GM23248 (cell line): Measurements from ENCODE around the gene HDAC10. TPM values are rescaled to one million over a fixed set of nuclear protein-coding genes. Genes with fewer than 3 reads are reported as not detected.

Source experiments
- DNase-seq: peaks from one replicate; pipeline ENCODE4 v3.0.0-alpha.2; 2015
- H2AFZ ChIP-seq: fragments of 200-600 bp; sonication (generic); 2 replicates; pipeline ENCODE4 v1.6.1; 2016; ENCODE audit warnings: antibody characterized with exemption
- H3F3A ChIP-seq: fragments of 200-600 bp; sonication (generic); 2 replicates; pipeline ENCODE4 v1.6.1; 2016; ENCODE audit warnings: mild to moderate bottlenecking, antibody characterized with exemption, mixed run types; ENCODE audit not compliant: insufficient read depth
- H3K27ac ChIP-seq: fragments of 200-600 bp; sonication (generic); 2 replicates; pipeline ENCODE4 v1.5.1; 2016; ENCODE audit warnings: mild to moderate bottlenecking
- H3K27me3 ChIP-seq: fragments of 200-600 bp; sonication (generic); replicated peaks from 2 replicates; pipeline ENCODE4 v1.6.1; 2016; ENCODE audit warnings: mild to moderate bottlenecking; ENCODE audit not compliant: insufficient read depth
- H3K36me3 ChIP-seq: fragments of 200-600 bp; sonication (generic); 2 replicates; pipeline ENCODE4 v1.6.1; 2016; ENCODE audit warnings: low read depth, mild to moderate bottlenecking
- H3K4me1 ChIP-seq: fragments of 200-600 bp; sonication (generic); 2 replicates; pipeline ENCODE4 v1.6.1; 2016; ENCODE audit warnings: mild to moderate bottlenecking; ENCODE audit not compliant: insufficient read depth
- H3K4me2 ChIP-seq: fragments of 200-600 bp; sonication (generic); one replicate; pipeline ENCODE4 v1.6.1; 2016; ENCODE audit warnings: mild to moderate bottlenecking; ENCODE audit not compliant: unreplicated experiment
- H3K4me3 ChIP-seq: fragments of 200-600 bp; sonication (generic); 2 replicates; pipeline ENCODE4 v1.5.1; 2016; ENCODE audit warnings: mild to moderate bottlenecking
- H3K79me2 ChIP-seq: fragments of 200-600 bp; sonication (generic); 2 replicates; pipeline ENCODE4 v1.6.1; 2016; ENCODE audit warnings: mild to moderate bottlenecking; ENCODE audit not compliant: insufficient read depth
- H3K9ac ChIP-seq: fragments of 200-600 bp; sonication (generic); 2 replicates; pipeline ENCODE4 v1.6.1; 2016; ENCODE audit warnings: mild to moderate bottlenecking
- H3K9me2 ChIP-seq: fragments of 200-600 bp; sonication (generic); 2 replicates; pipeline ENCODE4 v1.6.1; 2016; ENCODE audit warnings: mixed run types, mild to moderate bottlenecking, moderate library complexity; ENCODE audit not compliant: insufficient read depth
- H3K9me3 ChIP-seq: fragments of 200-600 bp; sonication (generic); one replicate; pipeline ENCODE4 v1.6.1; 2017; ENCODE audit warnings: low read depth
- H4K20me1 ChIP-seq: fragments of 200-600 bp; sonication (generic); 2 replicates; pipeline ENCODE4 v1.6.0; 2016; ENCODE audit not compliant: insufficient read depth
- EZH2 ChIP-seq: fragments of 200-600 bp; sonication (generic); IDR thresholded peaks from 2 replicates; pipeline ENCODE4 v1.6.1; 2018; ENCODE audit warnings: antibody characterized with exemption, mild to moderate bottlenecking; ENCODE audit not compliant: insufficient read depth, poor library complexity, severe bottlenecking
- EZH2phosphoT487 ChIP-seq: fragments of 200-600 bp; sonication (generic); IDR thresholded peaks from 2 replicates; pipeline ENCODE4 v1.6.1; 2018; ENCODE audit warnings: antibody characterized with exemption, moderate library complexity, mild to moderate bottlenecking, low read depth; ENCODE audit not compliant: insufficient read depth
- WGBS, 2 experiments: methylation state at CpG; one replicate each; pipeline ENCODE4 v1.1.6; 2015 to 2017; ENCODE audit warnings: low lambda C conversion rate in 2 of 2, low coverage in 1 of 2; ENCODE audit errors: missing lambda C conversion rate in 2 of 2; 5-methylcytosine and 5-hydroxymethylcytosine counted together
- in situ Hi-C: fragments of 300-500 bp; cut with MboI; formaldehyde crosslinking; loops from 2 replicates; pipeline ENCODE4 v1.15.0; 2020
- polyA plus RNA-seq: library from polyadenylated mRNA; unstranded; fragments of >200 nt; fragmentation: Nextera tagmentation; extraction: Ambion mirVana; gene quantifications from 2 replicates; pipeline ENCODE4 v1.2.1, GENCODE V29; 2016
- total RNA-seq: library from RNA; depleted of rRNA; stranded (reverse); fragments of >200 nt; shearing (Covaris generic); gene quantifications from 2 replicates; pipeline ENCODE4 v1.2.3, GENCODE V29; 2014

HDAC10 gene
- total and polyA plus RNA-seq, 2 experiments from 2014 or later = 6.6 to 16.8 TPM

DNA sequence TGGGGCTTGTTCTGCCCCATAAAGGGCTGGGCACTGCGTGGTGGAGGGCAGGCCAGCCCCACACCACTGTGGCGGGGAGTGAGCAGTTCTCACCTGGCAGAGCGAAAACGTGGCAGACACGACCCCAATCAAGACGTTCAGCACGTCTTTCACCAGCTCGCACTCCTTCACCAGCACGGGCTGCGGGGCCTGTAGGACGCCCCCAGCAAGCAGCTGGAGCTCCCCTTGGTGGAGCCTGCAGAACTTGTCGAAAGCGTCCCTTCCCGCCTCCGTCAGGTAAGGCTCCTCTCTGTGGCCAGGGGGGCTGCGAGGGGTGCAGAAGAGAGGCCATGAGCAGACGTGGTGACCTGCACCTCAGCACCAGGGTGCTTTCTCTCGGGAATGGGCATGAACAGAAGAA lies 17.8 kb downstream of the HDAC10 start:
- Histone ChIP-seq H3K79me2 (peaks cover 39% of the 10 kb centered on the region), H3K27ac (no peak overlapping the region), H3K9me2 (no peaks in the 10 kb centered on the region), H3K9me3 (no peaks in the 10 kb centered on the region), H3K4me2 (no peak overlapping the region), H3K4me1 (no peaks in the 10 kb centered on the region), H3F3A (no peaks in the 10 kb centered on the region), H3K36me3 (no peaks in the 10 kb centered on the region), H2AFZ (no peak overlapping the region), H3K9ac (no peak overlapping the region), H3K27me3 (no peaks in the 10 kb centered on the region), H4K20me1 (no peaks in the 10 kb centered on the region), H3K4me3 (no peak overlapping the region)
- 91% methylated on average over 18 of the region's 18 CpGs for WGBS, 2 experiments
- in situ Hi-C loops = no loop called here
- TF ChIP-seq EZH2phosphoT487 (no peak), EZH2 (no peak)
- DNase-seq = no peak

DNA sequence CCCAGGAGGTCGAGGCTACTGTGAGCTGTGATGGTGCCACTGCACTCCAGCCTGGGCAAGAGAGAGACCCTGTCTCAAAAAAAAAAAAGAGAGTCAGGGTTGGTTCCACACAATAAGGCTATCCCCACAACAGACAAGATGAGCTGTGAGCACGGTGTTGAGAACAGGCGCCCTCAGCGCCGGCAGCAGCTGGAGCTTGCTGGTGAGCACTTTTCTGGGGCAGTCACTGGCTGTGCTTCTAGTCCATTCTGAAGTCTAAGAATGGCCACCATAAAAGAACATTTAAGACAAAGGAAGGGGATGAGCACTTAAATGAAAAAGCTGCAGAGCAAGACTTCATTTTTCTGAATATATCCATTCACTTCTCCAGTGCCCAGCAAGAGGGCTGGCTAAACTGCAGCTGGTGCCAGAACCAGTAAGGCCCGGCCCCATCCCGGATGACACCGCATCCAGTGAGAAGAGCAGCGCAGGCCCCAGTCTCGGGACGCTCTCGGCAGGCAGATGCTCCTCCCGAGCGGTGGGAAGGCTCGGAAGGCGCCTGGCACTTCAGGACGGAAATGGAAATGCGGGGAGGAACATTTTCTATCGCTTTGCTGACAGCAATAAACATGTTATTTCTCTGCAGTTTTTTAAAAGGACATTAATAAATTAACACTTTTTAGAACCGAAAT lies 18.4 kb downstream of the HDAC10 start:
- H4K20me1 ChIP-seq = no peaks in the 10 kb centered on the region
- WGBS, 2 experiments = 88 to 89% methylated on average over 20 of the region's 20 CpGs
- no peaks in the 10 kb centered on the region for H3K27me3 ChIP-seq
- no peak overlapping the region for H3K4me3 ChIP-seq
- H3K36me3 ChIP-seq = no peaks in the 10 kb centered on the region
- no peak for DNase-seq
- H3K79me2 ChIP-seq = peaks cover 35% of the 10 kb centered on the region
- no peaks in the 10 kb centered on the region for H3K9me3 ChIP-seq
- H2AFZ ChIP-seq = no peak overlapping the region
- H3K9ac ChIP-seq = no peak overlapping the region
- H3K9me2 ChIP-seq = no peaks in the 10 kb centered on the region
- H3K27ac ChIP-seq = no peak overlapping the region
- in situ Hi-C loops = no loop called here
- TF ChIP-seq EZH2 (no peak), EZH2phosphoT487 (no peak)
- H3K4me1 ChIP-seq = no peaks in the 10 kb centered on the region
- no peaks in the 10 kb centered on the region for H3F3A ChIP-seq
- no peak overlapping the region for H3K4me2 ChIP-seq

DNA sequence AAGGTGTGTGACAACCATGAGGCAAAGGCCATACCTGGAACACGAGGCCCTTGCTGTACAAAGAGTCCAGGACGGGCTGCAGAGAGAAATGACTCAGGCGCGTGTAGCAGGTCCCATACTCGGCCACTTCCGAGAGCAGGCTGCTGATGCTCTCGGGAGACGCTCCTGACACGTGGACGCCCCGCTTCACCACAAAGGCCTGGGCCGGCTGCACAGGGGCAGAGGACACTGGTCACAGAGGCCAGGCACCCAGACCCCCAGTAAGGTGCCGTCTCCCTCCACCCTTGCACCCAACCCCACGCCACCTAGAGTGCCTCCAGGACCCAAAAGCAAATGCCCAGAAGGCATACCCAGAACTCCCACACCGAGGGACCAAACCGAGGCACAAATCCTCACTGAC lies 21.7 kb downstream of the HDAC10 start:
- H3K9me2 ChIP-seq = no peaks in the 10 kb centered on the region
- H3K4me1 ChIP-seq = no peaks in the 10 kb centered on the region
- no peak overlapping the region for H3K9ac ChIP-seq
- H3K27me3 ChIP-seq = no peaks in the 10 kb centered on the region
- no peak overlapping the region for H3K4me3 ChIP-seq
- H3K79me2 ChIP-seq = peaks cover 5% of the 10 kb centered on the region; the same call in 1 of the 2 replicates
- H3K36me3 ChIP-seq = no peaks in the 10 kb centered on the region; the same call in 1 of the 2 replicates
- no peak overlapping the region for H3K4me2 ChIP-seq
- H3K27ac ChIP-seq = no peak overlapping the region
- in situ Hi-C loops = no loop called here
- no peaks in the 10 kb centered on the region for H3K9me3 ChIP-seq
- no peak for DNase-seq
- no peaks in the 10 kb centered on the region for H4K20me1 ChIP-seq
- WGBS, 2 experiments = 87 to 93% methylated on average over 16 of the region's 16 CpGs
- TF ChIP-seq EZH2 (no peak), EZH2phosphoT487 (no peak)
- no peaks in the 10 kb centered on the region for H3F3A ChIP-seq
- no peak overlapping the region for H2AFZ ChIP-seq

DNA sequence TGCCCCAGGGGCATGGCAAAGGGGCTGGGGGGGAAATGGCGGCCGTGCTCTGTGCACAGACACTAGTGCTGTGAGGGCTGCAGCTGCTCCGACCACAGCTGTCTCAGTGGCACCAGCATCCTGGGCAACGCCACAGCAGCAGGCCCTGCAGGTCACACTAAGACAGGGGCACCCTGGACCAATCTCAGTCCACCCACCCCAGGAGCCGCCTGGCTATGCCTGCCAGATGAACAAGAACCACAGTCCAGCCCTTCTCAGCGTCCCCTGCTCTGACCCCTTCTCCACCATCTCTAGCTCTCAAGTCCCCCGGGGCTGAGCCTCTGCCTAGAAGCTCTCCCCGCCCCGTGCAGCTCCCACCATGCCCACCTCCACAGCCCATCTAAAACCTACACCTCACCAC lies 22.7 kb downstream of the HDAC10 start:
- H3K27me3 ChIP-seq = no peaks in the 10 kb centered on the region
- no peaks in the 10 kb centered on the region for H3K4me1 ChIP-seq
- H3K4me2 ChIP-seq = no peak overlapping the region
- in situ Hi-C loops = no loop called here
- no peak overlapping the region for H3K4me3 ChIP-seq
- no peaks in the 10 kb centered on the region for H4K20me1 ChIP-seq
- no peak for DNase-seq
- H3K27ac ChIP-seq = no peak overlapping the region
- no peaks in the 10 kb centered on the region for H3K9me3 ChIP-seq
- H3F3A ChIP-seq = no peaks in the 10 kb centered on the region
- WGBS, 2 experiments = 98 to 100% methylated on average over 8 to 9 of the region's 9 CpGs
- H3K79me2 ChIP-seq = peaks cover 4% of the 10 kb centered on the region; the same call in 1 of the 2 replicates
- H3K9ac ChIP-seq = no peak overlapping the region
- H3K36me3 ChIP-seq = no peaks in the 10 kb centered on the region; the same call in 1 of the 2 replicates
- TF ChIP-seq EZH2phosphoT487 (no peak), EZH2 (no peak)
- H3K9me2 ChIP-seq = no peaks in the 10 kb centered on the region
- no peak overlapping the region for H2AFZ ChIP-seq

DNA sequence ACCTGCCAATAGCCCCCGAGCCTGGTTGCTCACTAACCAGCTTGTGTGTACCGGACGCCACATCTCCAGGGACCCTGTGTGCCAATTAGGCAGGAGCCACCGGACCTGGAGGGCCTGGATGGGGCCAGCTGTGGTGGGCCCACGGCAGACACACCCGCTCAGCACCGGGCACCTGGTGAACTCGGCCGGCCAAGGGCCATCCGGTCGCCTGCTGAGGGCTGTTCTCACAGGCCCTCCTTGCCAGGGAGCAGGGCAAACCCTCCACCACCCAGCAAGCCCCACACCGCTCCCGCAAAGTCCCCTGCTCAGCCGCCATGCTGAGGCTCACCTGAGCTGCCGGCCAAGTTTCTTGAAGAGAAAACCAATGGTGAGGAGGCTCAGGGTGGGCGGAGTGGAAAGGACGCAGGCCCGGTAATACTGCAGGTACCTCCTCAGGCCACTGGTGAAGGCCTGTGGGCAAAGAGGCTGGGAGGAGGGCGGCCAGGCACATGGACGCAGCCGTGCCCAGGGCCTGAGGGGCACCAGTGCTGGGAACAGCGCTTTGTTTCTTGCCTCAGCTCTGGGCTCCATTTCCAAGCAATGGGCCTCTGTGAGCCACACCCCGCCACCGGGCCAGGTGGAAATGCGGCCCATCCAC lies 23.4 kb downstream of the HDAC10 start:
- Histone ChIP-seq H3K27ac (no peak overlapping the region), H4K20me1 (no peaks in the 10 kb centered on the region), H3K79me2 (peaks cover 4% of the 10 kb centered on the region; the same call in 1 of the 2 replicates), H3K4me1 (no peaks in the 10 kb centered on the region), H3K9me3 (no peaks in the 10 kb centered on the region), H3K27me3 (no peaks in the 10 kb centered on the region), H3K36me3 (no peaks in the 10 kb centered on the region; the same call in 1 of the 2 replicates), H3K4me3 (no peak overlapping the region), H2AFZ (no peak overlapping the region), H3K9ac (no peak overlapping the region), H3K9me2 (no peaks in the 10 kb centered on the region), H3K4me2 (no peak overlapping the region), H3F3A (no peaks in the 10 kb centered on the region)
- no peak for DNase-seq
- in situ Hi-C loops = no loop called here
- WGBS, 2 experiments = 95 to 96% methylated on average over 25 of the region's 25 CpGs
- TF ChIP-seq EZH2 (no peak), EZH2phosphoT487 (no peak)
